Measurements from ENCODE around the gene MPV17L2. TPM values are rescaled to one million over a fixed set of nuclear protein-coding genes. Genes with fewer than 3 reads are reported as not detected.

Gene MPV17L2
- total RNA-seq, 1 experiment from 2014 or later = 13.3 TPM

DNA sequence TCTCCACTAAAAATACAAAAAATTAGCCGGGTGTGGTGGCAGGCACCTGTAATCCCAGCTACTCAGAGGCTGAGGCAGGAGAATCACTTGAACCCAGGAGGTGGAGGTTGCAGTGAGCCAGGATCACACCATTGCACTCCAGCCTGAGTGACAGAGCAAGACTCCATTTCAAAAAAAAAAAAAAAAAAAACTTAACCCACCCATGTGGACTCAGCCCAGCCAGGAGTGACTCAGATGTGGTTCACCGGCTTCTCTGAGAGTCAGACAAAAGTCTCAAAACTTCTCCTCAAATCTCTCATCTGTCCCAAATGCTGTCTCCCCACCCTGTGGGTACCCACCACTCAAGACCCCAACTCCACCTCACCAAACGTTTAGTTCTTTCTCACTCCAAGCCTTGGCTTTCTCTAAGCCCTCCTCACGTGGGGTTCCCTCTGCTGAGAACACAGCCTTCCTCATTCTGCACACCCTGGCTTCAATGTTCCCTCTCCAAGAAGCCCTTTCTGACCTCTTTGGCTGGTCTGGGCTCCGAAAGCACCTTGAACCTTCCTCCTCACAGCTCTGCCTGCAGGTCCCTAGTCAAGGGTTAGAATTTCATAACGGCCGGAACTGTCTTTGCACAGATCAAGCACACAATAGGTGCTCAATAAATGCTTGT is 21.9 kb downstream of the MPV17L2 start:
- in situ Hi-C loops (cut with HindIII; ENCODE audit: low pct_unique_long_range_greater_than_20kb, low sequenced_read_pairs) (no loop called here), intact Hi-C loops (cut with micrococcal nuclease; ENCODE audit: unreplicated experiment) (no loop called here)
- no peak for TF ChIP-seq POLR2AphosphoS5 (IDR thresholded peaks at IDR 0.05; ENCODE audit: low read depth, low read length)
- TF ChIP-seq REST (IDR thresholded peaks at IDR 0.05; ENCODE audit: insufficient read depth in 1 of 2, low read depth in 2 of 2, low read length in 1 of 2) = no peak
- TF ChIP-seq, protein P1, sequence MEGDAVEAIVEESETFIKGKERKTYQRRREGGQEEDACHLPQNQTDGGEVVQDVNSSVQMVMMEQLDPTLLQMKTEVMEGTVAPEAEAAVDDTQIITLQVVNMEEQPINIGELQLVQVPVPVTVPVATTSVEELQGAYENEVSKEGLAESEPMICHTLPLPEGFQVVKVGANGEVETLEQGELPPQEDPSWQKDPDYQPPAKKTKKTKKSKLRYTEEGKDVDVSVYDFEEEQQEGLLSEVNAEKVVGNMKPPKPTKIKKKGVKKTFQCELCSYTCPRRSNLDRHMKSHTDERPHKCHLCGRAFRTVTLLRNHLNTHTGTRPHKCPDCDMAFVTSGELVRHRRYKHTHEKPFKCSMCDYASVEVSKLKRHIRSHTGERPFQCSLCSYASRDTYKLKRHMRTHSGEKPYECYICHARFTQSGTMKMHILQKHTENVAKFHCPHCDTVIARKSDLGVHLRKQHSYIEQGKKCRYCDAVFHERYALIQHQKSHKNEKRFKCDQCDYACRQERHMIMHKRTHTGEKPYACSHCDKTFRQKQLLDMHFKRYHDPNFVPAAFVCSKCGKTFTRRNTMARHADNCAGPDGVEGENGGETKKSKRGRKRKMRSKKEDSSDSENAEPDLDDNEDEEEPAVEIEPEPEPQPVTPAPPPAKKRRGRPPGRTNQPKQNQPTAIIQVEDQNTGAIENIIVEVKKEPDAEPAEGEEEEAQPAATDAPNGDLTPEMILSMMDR (IDR thresholded peaks at IDR 0.05) = no peak
- TF ChIP-seq SIN3A (IDR thresholded peaks at IDR 0.05; ENCODE audit: borderline replicate concordance, insufficient read depth, low read depth, low read length) = no peak
- no peak for TF ChIP-seq TCF7L2 (IDR thresholded peaks at IDR 0.05; ENCODE audit: low read depth, low read length)
- Histone ChIP-seq H3K4me3 (ENCODE audit: low read depth in 2 of 2, low read length in 2 of 2) (no peak overlapping the region), H3K9me3 (ENCODE audit: control insufficient read depth, insufficient read depth, low read depth, low read length) (no peaks in the 10 kb centered on the region), H3K27ac (ENCODE audit: low read length) (no peak overlapping the region), H3K4me1 (ENCODE audit: control insufficient read depth, insufficient read depth, low read length) (no peaks in the 10 kb centered on the region), H3K36me3 (ENCODE audit: control insufficient read depth, insufficient read depth, low read length) (no peaks in the 10 kb centered on the region), H3K27me3 (ENCODE audit: control insufficient read depth, insufficient read depth, low read length) (no peaks in the 10 kb centered on the region)
- no TSS peak for BruUV-seq (replicated peaks)
- no peak for ATAC-seq
- ChIA-PET POLR2A (interaction anchor here (0.6 kb wide), 1 partner anchor 31 kb away, joined by 6 read pairs; no protein-coding TSS in a partner anchor), CTCF (interaction anchor here (0.6 kb wide), 1 partner anchor 123 kb away, joined by 10 read pairs; no protein-coding TSS in a partner anchor)
- no peak for DNase-seq (ENCODE audit: low read depth, low spot score)

DNA sequence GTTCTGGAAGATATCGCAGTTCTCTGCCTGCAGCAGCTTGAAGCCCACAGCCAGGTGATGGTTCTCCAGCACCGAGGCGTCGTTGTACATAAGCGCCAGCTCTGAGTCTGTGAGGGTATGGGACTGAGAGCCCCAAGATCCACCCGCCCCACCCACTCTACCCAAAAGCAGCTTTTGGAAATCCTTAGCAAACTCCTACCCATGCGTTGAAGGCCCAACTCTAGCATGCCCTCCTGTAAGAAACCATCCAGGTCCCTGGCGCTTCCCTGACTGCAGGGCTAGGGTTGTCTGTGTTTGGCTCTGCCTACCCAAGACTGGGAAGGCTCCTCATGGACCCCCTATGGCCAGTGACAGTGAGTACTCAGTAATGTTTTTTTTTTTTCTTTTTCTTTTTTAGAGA is 23.8 kb downstream of the MPV17L2 start:
- Histone ChIP-seq H3K27me3 (ENCODE audit: control insufficient read depth, insufficient read depth, low read length) (no peaks in the 10 kb centered on the region), H3K9me3 (ENCODE audit: control insufficient read depth, insufficient read depth, low read depth, low read length) (no peaks in the 10 kb centered on the region), H3K4me1 (ENCODE audit: control insufficient read depth, insufficient read depth, low read length) (no peaks in the 10 kb centered on the region), H3K4me3 (ENCODE audit: low read depth in 2 of 2, low read length in 2 of 2) (no peak overlapping the region), H3K36me3 (ENCODE audit: control insufficient read depth, insufficient read depth, low read length) (no peaks in the 10 kb centered on the region), H3K27ac (ENCODE audit: low read length) (no peak overlapping the region)
- BruUV-seq (replicated peaks) = no TSS peak
- TF ChIP-seq, protein P1 (IDR thresholded peaks at IDR 0.05) = no peak
- TF ChIP-seq SIN3A (IDR thresholded peaks at IDR 0.05; ENCODE audit: borderline replicate concordance, insufficient read depth, low read depth, low read length) (no peak), REST (IDR thresholded peaks at IDR 0.05; ENCODE audit: insufficient read depth in 1 of 2, low read depth in 2 of 2, low read length in 1 of 2) (no peak), TCF7L2 (IDR thresholded peaks at IDR 0.05; ENCODE audit: low read depth, low read length) (no peak), POLR2AphosphoS5 (IDR thresholded peaks at IDR 0.05; ENCODE audit: low read depth, low read length) (no peak)
- CTCF ChIA-PET = no interaction called here
- intact Hi-C loops (cut with micrococcal nuclease; ENCODE audit: unreplicated experiment) (no loop called here), in situ Hi-C loops (cut with HindIII; ENCODE audit: low pct_unique_long_range_greater_than_20kb, low sequenced_read_pairs) (no loop called here)
- POLR2A ChIA-PET = no interaction called here
- no peak for DNase-seq (ENCODE audit: low read depth, low spot score)
- no peak for ATAC-seq
